HG03196 (cell line): ENCODE measurements around the gene DHRS1.

Experiments used
- ATAC-seq: cut with Tn5 transposase; IDR thresholded peaks from one replicate; pipeline ENCODE4 v1.9.1; 2021; ENCODE audit not compliant: unreplicated experiment

The DHRS1 gene

GRCh38 chr14:24299255-24300191 is at the start of gene DHRS1, which contains the start of gene NOP9:
DHRS1 (minus strand) TSS chr14:24299780; CDS start chr14:24299106, 674 bp downstream.
NOP9 (plus strand) TSS chr14:24299850; CDS start chr14:24299955, 105 bp downstream.
- ATAC-seq: peak; percentile 60

GRCh38 chr14:24348186-24348585 is 48.6 kb upstream of the DHRS1 start:
- no peak for ATAC-seq

- no peak for ATAC-seq
Observed at GRCh38 chr14:24347134-24347533, 47.6 kb upstream of the DHRS1 start.

GRCh38 chr14:24343795-24344660 is 44.4 kb upstream of the DHRS1 start:
- ATAC-seq: no peak

GRCh38 chr14:24342889-24343288 is 43.3 kb upstream of the DHRS1 start:
- ATAC-seq: no peak

GRCh38 chr14:24340606-24341005 is 41.0 kb upstream of the DHRS1 start:
- no peak for ATAC-seq

- peak; percentile 77 for ATAC-seq
Observed at GRCh38 chr14:24339284-24340151, 39.9 kb upstream of the DHRS1 start, which contains the start of gene RIPK3. RIPK3 (minus strand) TSS chr14:24339991; CDS start chr14:24339826, 165 bp downstream.

- ATAC-seq: no peak
Observed at GRCh38 chr14:24338843-24339242, 39.3 kb upstream of the DHRS1 start.

GRCh38 chr14:24337824-24338175 is 38.2 kb upstream of the DHRS1 start:
- no peak for ATAC-seq

- ATAC-seq: no peak
Observed at GRCh38 chr14:24337144-24337823, 37.7 kb upstream of the DHRS1 start.

- ATAC-seq: no peak
Observed at GRCh38 chr14:24335461-24336171, 36.0 kb upstream of the DHRS1 start.

GRCh38 chr14:24334431-24335291 is 35.1 kb upstream of the DHRS1 start, which contains the start of gene ADCY4:
ADCY4 (minus strand) TSS chr14:24335071; CDS start chr14:24334652, 419 bp downstream.
- no peak for ATAC-seq

GRCh38 chr14:24332268-24332993 is 32.9 kb upstream of the DHRS1 start:
- peak; percentile 70 for ATAC-seq

GRCh38 chr14:24331731-24332267 is 32.2 kb upstream of the DHRS1 start:
- ATAC-seq: no peak

GRCh38 chr14:24330973-24331674 is 31.5 kb upstream of the DHRS1 start:
- no peak for ATAC-seq

- no peak for ATAC-seq
Observed at GRCh38 chr14:24329736-24330135, 30.2 kb upstream of the DHRS1 start.
